Cortex of kidney (tissue), 1 donor: ENCODE results near the gene ANKRD53.
A peak's percentile ranks its signal among the peaks of the same experiment; 100 is the strongest.
"Not testable (repeated sequence)": the region's sequence is repeated elsewhere in the genome, so short reads cannot be mapped to it uniquely, and the experiment has no call there.

Experiments used
- DNase-seq: peaks from one replicate; lab custom pipeline; 2025; lab: John Stamatoyannopoulos, UW

ANKRD53 gene

GRCh38 chr2:70991142-70991541 is 12.7 kb downstream of the ANKRD53 start:
- no peak for DNase-seq

GRCh38 chr2:70991742-70992141 is 13.3 kb downstream of the ANKRD53 start:
- no peak for DNase-seq

GRCh38 chr2:70992945-70993853 is 14.8 kb downstream of the ANKRD53 start:
- no peak for DNase-seq

GRCh38 chr2:70994009-70994698 is 15.7 kb downstream of the ANKRD53 start:
- DNase-seq = no peak

GRCh38 chr2:70994699-70995425 is 16.4 kb downstream of the ANKRD53 start, which contains the start of gene TEX261:
TEX261 (minus strand) TSS chr2:70994873; CDS start chr2:70994757, 116 bp downstream.
- peak; percentile 26 for DNase-seq

GRCh38 chr2:70995426-70995729 is 16.9 kb downstream of the ANKRD53 start:
- DNase-seq = no peak

GRCh38 chr2:70998885-70999284 is 20.5 kb downstream of the ANKRD53 start:
- not testable (repeated sequence) for DNase-seq

- no peak for DNase-seq
Measured at GRCh38 chr2:70999362-70999761, 20.9 kb downstream of the ANKRD53 start.

GRCh38 chr2:70999931-71000330 is 21.5 kb downstream of the ANKRD53 start:
- not testable (repeated sequence) for DNase-seq

GRCh38 chr2:71000780-71001591 is 22.6 kb downstream of the ANKRD53 start:
- DNase-seq = no peak

- DNase-seq = no peak
Measured at GRCh38 chr2:71001592-71001927, 23.1 kb downstream of the ANKRD53 start.

- DNase-seq = no peak
Measured at GRCh38 chr2:71001981-71002570, 23.6 kb downstream of the ANKRD53 start.

- DNase-seq = no peak
Measured at GRCh38 chr2:71003396-71003795, 25.0 kb downstream of the ANKRD53 start.

GRCh38 chr2:71003966-71004755 is 25.7 kb downstream of the ANKRD53 start:
- DNase-seq = no peak

GRCh38 chr2:71004857-71005256 is 26.4 kb downstream of the ANKRD53 start:
- no peak for DNase-seq

GRCh38 chr2:71005271-71006202 is 27.1 kb downstream of the ANKRD53 start:
- no peak for DNase-seq

- DNase-seq = no peak
Measured at GRCh38 chr2:71006323-71006722, 27.9 kb downstream of the ANKRD53 start.

- no peak for DNase-seq
Measured at GRCh38 chr2:71006955-71007799, 28.7 kb downstream of the ANKRD53 start.

- DNase-seq = no peak
Measured at GRCh38 chr2:71008342-71008741, 29.9 kb downstream of the ANKRD53 start.
